Activated CD8-positive, alpha-beta T cell treated with anti-CD3 and anti-CD28 coated beads, Interleukin-2, amount 10 ng/mL, durations not matched to agents 7 days and 5 days (primary cell): ENCODE results near the gene DSC1. TPM values are rescaled to one million over a fixed set of nuclear protein-coding genes. Genes with fewer than 3 reads are reported as not detected.
"Not testable (repeated sequence)": the region's sequence is repeated elsewhere in the genome, so short reads cannot be mapped to it uniquely, and the experiment has no call there.

ENCODE experiments used
- ATAC-seq: fragments of 150-1000 bp; cut with Tn5 transposase; one replicate; pipeline ENCODE4 v1.10.0; 2021; ENCODE audit warnings: moderate library complexity
- CTCF ChIA-PET: fragments of 350-600 bp; sonication (Branson Sonifier 250); formaldehyde crosslinking; loops from one replicate; lab custom pipeline; 2021; ENCODE audit warnings: antibody characterized with exemption; lab: Charles Lee
- POLR2A ChIA-PET: fragments of 350-600 bp; sonication (Branson Sonifier 250); formaldehyde crosslinking; loops from one replicate; lab custom pipeline; 2021; ENCODE audit warnings: antibody characterized with exemption; lab: Charles Lee
- DNase-seq: peaks from one replicate; pipeline ENCODE4 v3.0.0-alpha.2; 2020
- H3K27ac Mint-ChIP-seq: one replicate; pipeline ENCODE4 v1.8.0; 2021; ENCODE audit warnings: mild to moderate bottlenecking, mixed read lengths
- H3K27me3 Mint-ChIP-seq: one replicate; pipeline ENCODE4 v1.8.0; 2021; ENCODE audit warnings: low read depth, mixed read lengths
- H3K36me3 Mint-ChIP-seq: one replicate; pipeline ENCODE4 v1.8.0; 2021; ENCODE audit warnings: low read depth, mixed read lengths
- H3K4me1 Mint-ChIP-seq: one replicate; pipeline ENCODE4 v1.8.0; 2021; ENCODE audit warnings: low read depth, mixed read lengths
- H3K4me3 Mint-ChIP-seq: one replicate; pipeline ENCODE4 v1.8.0; 2021; ENCODE audit warnings: mild to moderate bottlenecking, mixed read lengths
- H3K9me3 Mint-ChIP-seq: one replicate; pipeline ENCODE4 v1.8.0; 2022; ENCODE audit warnings: mixed read lengths; ENCODE audit not compliant: insufficient read depth
- total RNA-seq, 2 experiments: library from RNA; stranded (reverse); gene quantifications; one replicate each; pipeline ENCODE4 v1.2.3, GENCODE V29; 2021

The DSC1 gene
- total RNA-seq, 2 experiments from 2014 or later, result 0.13 to 0.16 TPM

- no peak for ATAC-seq
- ChIA-PET POLR2A (no interaction called here), CTCF (no interaction called here)
- DNase-seq, result no peak
- Mint-ChIP-seq H3K4me3 (no peak overlapping the region), H3K36me3 (no peaks in the 10 kb centered on the region), H3K4me1 (no peaks in the 10 kb centered on the region), H3K27ac (no peak overlapping the region), H3K27me3 (no peaks in the 10 kb centered on the region), H3K9me3 (peaks cover 4% of the 10 kb centered on the region)
These were observed 36.8 kb downstream of the DSC1 start for GRCh38 chr18:31125878-31126277.

GRCh38 chr18:31123125-31123524 is 39.5 kb downstream of the DSC1 start:
- CTCF ChIA-PET, H3K4me1 Mint-ChIP-seq, POLR2A ChIA-PET, DNase-seq, H3K27ac Mint-ChIP-seq, H3K27me3 Mint-ChIP-seq, ATAC-seq, H3K9me3 Mint-ChIP-seq, H3K4me3 Mint-ChIP-seq, H3K36me3 Mint-ChIP-seq: not testable (repeated sequence)

GRCh38 chr18:31120594-31120993 is 42.1 kb downstream of the DSC1 start:
- ChIA-PET CTCF (no interaction called here), POLR2A (no interaction called here)
- H3K36me3 Mint-ChIP-seq, result no peaks in the 10 kb centered on the region

GRCh38 chr18:31116853-31117595 is 45.6 kb downstream of the DSC1 start:
- ATAC-seq (no peak), DNase-seq (no peak)
- no peak overlapping the region for H3K27ac Mint-ChIP-seq
- no peaks in the 10 kb centered on the region for H3K36me3 Mint-ChIP-seq
- no peaks in the 10 kb centered on the region for H3K9me3 Mint-ChIP-seq
- ChIA-PET POLR2A (no interaction called here), CTCF (no interaction called here)
- no peak overlapping the region for H3K4me3 Mint-ChIP-seq
- H3K4me1 Mint-ChIP-seq, result no peaks in the 10 kb centered on the region
- no peaks in the 10 kb centered on the region for H3K27me3 Mint-ChIP-seq

More at GRCh38 chr18:31120594-31120993, 42.1 kb downstream of the DSC1 start:
- H3K4me3 Mint-ChIP-seq, result no peak overlapping the region
- no peak for ATAC-seq
- no peak overlapping the region for H3K27ac Mint-ChIP-seq
- H3K27me3 Mint-ChIP-seq, result no peaks in the 10 kb centered on the region
- H3K9me3 Mint-ChIP-seq, result peaks cover 4% of the 10 kb centered on the region
- no peaks in the 10 kb centered on the region for H3K4me1 Mint-ChIP-seq
- DNase-seq, result no peak

GRCh38 chr18:31112804-31113203 is 49.9 kb downstream of the DSC1 start:
- Mint-ChIP-seq H3K36me3 (no peaks in the 10 kb centered on the region), H3K9me3 (no peaks in the 10 kb centered on the region), H3K27ac (no peak overlapping the region), H3K4me1 (no peaks in the 10 kb centered on the region), H3K27me3 (no peaks in the 10 kb centered on the region), H3K4me3 (no peak overlapping the region)
- POLR2A ChIA-PET, result no interaction called here
- CTCF ChIA-PET, result no interaction called here
- no peak for ATAC-seq
- no peak for DNase-seq

GRCh38 chr18:31105733-31106132 is 56.9 kb downstream of the DSC1 start:
- no peak for ATAC-seq
- CTCF ChIA-PET, result no interaction called here

GRCh38 chr18:31104444-31104843 is 58.2 kb downstream of the DSC1 start:
- no peak overlapping the region for H3K27ac Mint-ChIP-seq
- ChIA-PET CTCF (no interaction called here), POLR2A (no interaction called here)
- no peak overlapping the region for H3K4me3 Mint-ChIP-seq
- no peak for ATAC-seq
- H3K27me3 Mint-ChIP-seq, result peaks cover 28% of the 10 kb centered on the region
- no peaks in the 10 kb centered on the region for H3K36me3 Mint-ChIP-seq
- DNase-seq, result no peak
- H3K4me1 Mint-ChIP-seq, result no peaks in the 10 kb centered on the region
- H3K9me3 Mint-ChIP-seq, result no peaks in the 10 kb centered on the region

More at GRCh38 chr18:31105733-31106132, 56.9 kb downstream of the DSC1 start:
- no peaks in the 10 kb centered on the region for H3K4me1 Mint-ChIP-seq
- H3K27me3 Mint-ChIP-seq, result peaks cover 15% of the 10 kb centered on the region
- no peaks in the 10 kb centered on the region for H3K9me3 Mint-ChIP-seq
- DNase-seq, result no peak
- H3K4me3 Mint-ChIP-seq, result no peak overlapping the region
- no peak overlapping the region for H3K27ac Mint-ChIP-seq
- no peaks in the 10 kb centered on the region for H3K36me3 Mint-ChIP-seq
- POLR2A ChIA-PET, result no interaction called here

GRCh38 chr18:31103423-31103822 is 59.2 kb downstream of the DSC1 start:
- ATAC-seq (no peak), DNase-seq (no peak)
- no peaks in the 10 kb centered on the region for H3K9me3 Mint-ChIP-seq
- CTCF ChIA-PET, result no interaction called here
- no peaks in the 10 kb centered on the region for H3K36me3 Mint-ChIP-seq
- no peak overlapping the region for H3K4me3 Mint-ChIP-seq
- H3K27ac Mint-ChIP-seq, result no peak overlapping the region
- POLR2A ChIA-PET, result no interaction called here
- H3K4me1 Mint-ChIP-seq, result no peaks in the 10 kb centered on the region
- peaks cover 31% of the 10 kb centered on the region for H3K27me3 Mint-ChIP-seq

GRCh38 chr18:31102941-31103340 is 59.7 kb downstream of the DSC1 start:
- Mint-ChIP-seq H3K4me3 (no peak overlapping the region), H3K27me3 (peaks cover 31% of the 10 kb centered on the region), H3K36me3 (no peaks in the 10 kb centered on the region), H3K27ac (no peak overlapping the region), H3K4me1 (no peaks in the 10 kb centered on the region), H3K9me3 (no peaks in the 10 kb centered on the region)
- CTCF ChIA-PET, result no interaction called here
- ATAC-seq (no peak), DNase-seq (no peak)
- POLR2A ChIA-PET, result no interaction called here

- Mint-ChIP-seq H3K27ac (no peak within 1 kb of the TSS), H3K9me3 (no peaks in the 10 kb centered on the region), H3K4me3 (no peak within 1 kb of the TSS), H3K36me3 (no peaks in the 10 kb centered on the region), H3K4me1 (no peaks in the 10 kb centered on the region), H3K27me3 (peaks cover 31% of the 10 kb centered on the region)
- ChIA-PET CTCF (no interaction called here), POLR2A (no interaction called here)
- ATAC-seq, result no peak
- no peak for DNase-seq
These were observed 60.5 kb downstream of the DSC1 start, which contains the start of gene DSC2 for GRCh38 chr18:31102025-31102684. Gene DSC2 (minus strand): TSS chr18:31102421. CDS start chr18:31101971, 450 bp downstream.

- POLR2A ChIA-PET, result no interaction called here
- Mint-ChIP-seq H3K27ac (no peak overlapping the region), H3K27me3 (peaks cover 31% of the 10 kb centered on the region), H3K4me3 (no peak overlapping the region), H3K4me1 (no peaks in the 10 kb centered on the region), H3K9me3 (no peaks in the 10 kb centered on the region), H3K36me3 (no peaks in the 10 kb centered on the region)
- CTCF ChIA-PET, result no interaction called here
- ATAC-seq (peak; percentile 15), DNase-seq (no peak)
These were observed 61.3 kb downstream of the DSC1 start for GRCh38 chr18:31101183-31102024.
